ENCODE data around the gene NMNAT2.

NMNAT2 gene

DNA sequence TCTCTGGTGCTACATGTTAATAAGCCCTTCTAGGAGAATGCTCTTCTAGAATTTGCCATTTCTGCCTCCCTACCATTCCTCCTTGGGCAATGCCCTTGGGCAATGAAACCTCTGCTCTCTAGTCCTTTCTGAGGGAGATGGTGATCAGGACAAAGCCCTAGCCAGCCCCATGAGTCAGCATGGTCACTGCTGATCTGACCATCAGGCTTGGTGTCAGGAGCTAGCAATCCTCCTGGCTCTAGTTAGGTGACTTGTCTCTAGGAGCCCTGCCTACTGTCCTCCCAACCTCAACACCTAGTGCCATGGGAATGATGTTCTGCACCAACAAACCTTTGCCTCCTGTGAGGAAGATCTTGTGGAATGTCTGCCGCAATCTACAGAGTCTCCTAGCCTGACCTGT is 89.8 kb downstream of the NMNAT2 start:
- DNase-seq: no peak
- in situ Hi-C loops (cut with HindIII; ENCODE audit: low pct_ligation_motif_present, low pct_unique_long_range_greater_than_20kb, low sequenced_read_pairs): no loop called here

DNA sequence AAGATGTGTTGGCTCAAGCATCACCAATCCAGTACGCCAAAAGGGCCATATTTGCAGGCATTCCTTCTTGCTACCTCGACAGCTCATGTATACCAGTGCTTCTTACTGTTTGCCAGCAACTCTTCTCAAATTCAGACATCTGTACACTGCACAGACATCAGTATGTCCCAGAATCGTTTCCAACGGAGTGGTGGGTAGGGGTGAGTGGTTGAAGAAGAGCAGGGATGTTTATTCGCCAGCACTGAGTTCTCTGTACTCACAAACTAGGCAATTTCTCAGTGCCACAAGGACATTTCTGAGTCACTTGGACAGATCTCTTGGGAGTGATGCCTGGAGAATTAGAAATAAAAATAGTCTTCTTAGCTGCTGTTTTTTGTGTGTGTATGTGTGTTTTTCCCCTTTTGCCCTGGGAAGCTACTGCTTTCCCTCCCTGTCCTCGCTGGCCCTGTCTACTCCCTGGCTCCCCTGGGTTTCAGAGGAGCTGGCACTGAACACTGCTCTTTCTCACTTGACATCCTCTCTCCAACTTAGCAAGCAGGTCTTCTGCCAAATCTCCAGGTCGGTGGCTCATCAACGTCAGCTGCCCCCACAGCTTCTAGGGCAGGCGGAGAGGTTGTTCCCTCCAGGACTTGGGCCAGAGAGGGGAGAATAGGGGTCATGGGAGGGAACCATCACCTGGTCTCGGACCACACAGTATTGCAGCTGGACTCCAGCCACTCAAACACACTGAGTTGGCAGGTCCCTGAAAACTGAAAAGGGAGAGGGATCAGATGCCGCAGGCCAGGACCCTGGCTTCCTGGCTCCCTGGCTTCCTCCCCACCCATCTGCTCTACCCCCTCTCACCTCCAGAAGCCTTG is 90.5 kb downstream of the NMNAT2 start:
- in situ Hi-C loops (cut with HindIII; ENCODE audit: low pct_ligation_motif_present, low pct_unique_long_range_greater_than_20kb, low sequenced_read_pairs): no loop called here
- no peak for DNase-seq

DNA sequence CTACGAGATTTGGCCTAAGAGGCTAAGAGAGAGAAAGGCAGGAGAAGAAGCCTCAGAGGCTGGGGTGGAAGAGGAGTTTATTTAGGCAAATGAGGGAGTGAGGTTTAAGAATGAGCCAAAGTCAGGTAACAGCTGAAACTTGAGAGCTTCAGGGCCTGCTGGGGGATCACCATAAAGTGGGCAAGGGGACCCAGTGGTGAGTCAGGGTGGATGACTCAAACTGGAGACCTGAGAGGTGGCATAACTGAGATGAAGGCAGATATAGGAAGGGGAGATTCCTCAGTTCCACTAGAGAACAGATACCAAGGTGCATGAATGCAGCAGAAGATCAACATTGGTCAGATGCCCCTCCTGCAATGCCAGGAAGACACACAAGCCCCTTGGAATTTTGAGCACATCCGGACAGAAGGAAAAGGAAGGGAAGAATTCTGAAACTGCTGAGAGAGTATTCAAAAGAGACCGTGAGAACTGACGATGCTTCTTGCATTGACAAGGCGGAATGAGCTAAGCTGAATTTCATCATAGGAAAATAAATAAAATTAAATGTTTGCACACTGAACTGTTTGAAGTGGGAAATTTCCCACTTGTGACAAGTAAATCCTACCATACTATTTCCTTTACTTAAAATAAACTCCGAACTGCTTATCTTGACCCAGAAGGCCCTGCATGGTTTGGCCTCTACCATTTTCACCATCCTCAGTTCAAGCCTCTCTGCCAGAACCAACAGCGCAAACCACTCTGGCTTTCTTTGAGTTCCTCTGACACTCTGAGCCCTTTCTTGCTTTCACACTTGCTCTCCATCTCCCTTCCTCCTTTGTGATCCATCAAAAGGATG is 94.1 kb downstream of the NMNAT2 start:
- in situ Hi-C loops (cut with HindIII; ENCODE audit: low pct_ligation_motif_present, low pct_unique_long_range_greater_than_20kb, low sequenced_read_pairs): no loop called here
- no peak for DNase-seq

DNA sequence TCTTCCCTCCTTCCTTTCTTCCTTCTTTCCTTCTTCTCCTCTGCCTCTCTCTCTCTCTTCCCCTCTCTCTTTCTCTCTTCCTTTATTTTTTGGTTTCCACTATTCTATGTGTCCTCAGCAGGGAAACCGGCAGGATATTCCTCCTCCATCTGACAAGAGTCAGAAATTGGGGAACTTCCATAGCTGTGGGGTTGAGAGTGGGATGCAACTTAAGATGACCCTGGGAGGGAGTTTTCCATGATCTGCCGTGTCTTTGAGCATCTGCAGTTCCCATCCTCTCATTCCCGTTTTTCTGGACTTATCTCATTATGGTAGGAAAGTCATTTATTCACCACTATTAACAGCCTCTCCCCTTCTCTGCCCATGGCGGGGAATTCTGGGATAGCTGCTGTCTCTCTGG is 98.6 kb downstream of the NMNAT2 start:
- no peak for DNase-seq
- in situ Hi-C loops (cut with HindIII; ENCODE audit: low pct_ligation_motif_present, low pct_unique_long_range_greater_than_20kb, low sequenced_read_pairs): no loop called here

DNA sequence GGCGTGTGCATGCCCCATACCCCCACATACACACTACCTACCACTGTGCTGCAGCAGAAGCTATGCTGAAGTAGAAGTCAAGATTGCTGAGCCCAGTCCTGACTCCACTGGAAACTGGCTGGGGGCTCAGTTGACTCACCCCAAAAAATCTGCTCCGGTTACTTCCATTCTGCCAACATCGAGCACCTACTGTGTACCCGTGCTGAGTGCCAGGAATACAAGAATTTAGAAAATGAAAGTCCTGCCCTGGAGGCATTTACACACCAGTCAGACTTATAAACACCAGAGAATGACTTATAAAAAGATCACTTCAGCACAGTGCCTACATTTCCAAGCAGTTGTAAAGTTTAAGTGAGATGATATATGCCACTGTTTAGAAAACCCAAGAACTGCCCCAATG is 99.1 kb downstream of the NMNAT2 start:
- DNase-seq: no peak
- in situ Hi-C loops (cut with HindIII; ENCODE audit: low pct_ligation_motif_present, low pct_unique_long_range_greater_than_20kb, low sequenced_read_pairs): no loop called here

DNA sequence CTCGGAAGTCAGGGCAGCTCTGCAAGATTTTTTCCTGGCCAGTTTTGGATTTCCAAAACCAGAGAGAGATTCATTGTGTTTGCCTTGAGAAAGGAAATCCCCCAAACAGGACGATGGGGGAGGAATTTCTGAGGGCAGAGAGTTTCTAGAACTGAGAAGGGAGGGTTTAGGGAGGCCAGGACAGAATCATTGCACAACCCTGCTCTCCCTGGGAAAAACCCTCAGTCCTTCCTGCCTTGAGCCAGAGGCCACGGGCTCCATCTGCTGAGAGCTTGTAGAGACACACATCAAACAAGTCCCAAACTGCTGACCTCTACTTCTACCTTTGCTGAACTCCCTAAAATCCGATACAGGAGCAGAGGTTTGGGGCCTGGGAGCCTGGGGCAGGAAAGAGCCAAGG is 99.7 kb downstream of the NMNAT2 start:
- peak; percentile 54 for DNase-seq

DNA sequence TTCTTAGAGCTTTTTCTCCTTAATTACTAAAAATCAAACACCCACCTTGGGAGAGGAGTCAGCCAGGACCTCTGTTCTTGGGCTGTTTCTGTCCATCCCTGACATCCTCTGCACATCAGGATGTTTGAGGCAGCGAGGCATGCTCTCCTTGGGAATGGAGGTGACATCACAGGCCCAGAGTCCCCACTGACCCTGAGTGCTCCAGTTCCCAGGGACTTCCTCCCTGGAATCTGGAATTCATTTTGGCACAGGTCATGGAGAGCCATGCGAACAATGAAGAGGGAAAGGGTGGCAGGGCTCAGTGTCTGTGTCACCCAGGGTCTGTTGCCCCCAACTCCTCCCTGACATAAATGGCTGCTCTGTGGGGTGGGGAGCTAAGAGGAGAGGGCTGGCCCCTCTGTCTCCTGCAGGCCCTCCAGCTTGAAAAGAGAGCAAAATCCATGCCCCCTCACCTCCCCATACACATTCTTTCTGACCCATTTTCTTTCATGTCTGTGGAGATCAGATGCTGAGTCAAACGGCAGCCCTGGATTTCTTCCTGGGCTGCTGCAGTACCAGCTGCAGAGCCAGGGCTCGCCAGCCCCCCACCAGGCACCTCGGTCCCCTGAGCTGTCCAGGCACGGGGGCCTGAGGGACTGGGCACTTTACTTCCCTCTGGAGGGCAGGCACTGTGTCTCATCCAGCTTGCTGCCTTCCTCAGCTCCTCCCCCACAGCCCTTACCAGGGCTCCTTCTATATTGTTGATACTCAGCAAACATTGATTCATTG is 102.0 kb downstream of the NMNAT2 start:
- in situ Hi-C loops (cut with HindIII; ENCODE audit: low pct_ligation_motif_present, low pct_unique_long_range_greater_than_20kb, low sequenced_read_pairs): no loop called here
- no peak for DNase-seq

More for the DNA sequence above, 99.7 kb downstream of the NMNAT2 start:
- in situ Hi-C loops (cut with HindIII; ENCODE audit: low pct_ligation_motif_present, low pct_unique_long_range_greater_than_20kb, low sequenced_read_pairs): no loop called here

DNA sequence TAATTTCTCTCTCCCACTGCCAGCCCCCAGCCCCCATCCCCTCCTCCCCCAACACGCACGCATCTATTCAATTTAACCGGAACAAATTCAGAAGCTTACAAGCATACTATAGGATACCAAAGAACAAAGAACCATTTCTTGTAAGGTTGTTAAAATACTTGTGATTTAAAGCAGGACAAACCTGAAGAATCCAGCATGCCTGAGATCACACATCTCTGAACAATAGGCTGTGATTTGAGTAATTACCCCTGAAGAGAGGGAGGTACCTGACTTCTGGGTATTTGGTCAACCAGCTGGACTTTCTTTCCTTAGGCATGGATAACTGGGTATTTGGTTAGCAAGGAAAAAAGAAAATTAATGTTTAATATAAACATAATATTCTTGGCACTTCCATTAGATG is 105.1 kb downstream of the NMNAT2 start:
- in situ Hi-C loops (cut with HindIII; ENCODE audit: low pct_ligation_motif_present, low pct_unique_long_range_greater_than_20kb, low sequenced_read_pairs): no loop called here
- no peak for DNase-seq

DNA sequence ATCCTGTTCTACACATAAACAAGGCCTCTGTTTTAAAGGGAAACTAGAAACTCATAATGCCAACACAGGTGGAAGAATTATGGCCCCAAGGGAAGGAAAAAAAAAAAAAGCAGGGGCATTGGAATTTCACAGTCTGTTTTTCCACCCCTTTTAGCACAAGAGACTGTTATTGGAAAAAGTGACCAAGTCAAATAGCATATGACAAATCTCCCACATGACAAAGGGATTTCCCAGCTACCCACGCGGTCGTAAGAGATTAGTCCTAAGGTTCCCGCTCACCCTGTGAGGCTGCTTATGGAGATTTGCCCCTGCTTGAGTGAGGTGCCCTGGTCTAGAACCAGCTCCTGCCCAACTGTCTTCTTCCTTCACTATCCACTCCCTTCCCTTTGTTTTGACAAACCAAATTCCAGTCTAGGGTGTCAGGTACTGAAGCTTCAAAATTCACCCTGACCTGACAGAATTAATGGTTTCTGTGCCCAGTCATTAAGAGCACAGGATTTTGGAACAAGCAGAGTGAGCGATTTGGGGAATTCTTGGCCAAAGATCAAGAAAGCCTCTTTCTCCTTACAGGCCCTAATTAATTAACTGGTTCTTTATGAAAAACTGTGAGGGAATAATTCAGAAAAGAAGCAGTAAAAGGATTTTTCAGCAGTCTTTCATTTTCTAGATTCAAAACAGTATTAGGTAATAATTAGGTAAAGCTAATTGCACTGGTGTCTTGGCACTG is 107.3 kb downstream of the NMNAT2 start:
- in situ Hi-C loops (cut with HindIII; ENCODE audit: low pct_ligation_motif_present, low pct_unique_long_range_greater_than_20kb, low sequenced_read_pairs): no loop called here
- DNase-seq: no peak

DNA sequence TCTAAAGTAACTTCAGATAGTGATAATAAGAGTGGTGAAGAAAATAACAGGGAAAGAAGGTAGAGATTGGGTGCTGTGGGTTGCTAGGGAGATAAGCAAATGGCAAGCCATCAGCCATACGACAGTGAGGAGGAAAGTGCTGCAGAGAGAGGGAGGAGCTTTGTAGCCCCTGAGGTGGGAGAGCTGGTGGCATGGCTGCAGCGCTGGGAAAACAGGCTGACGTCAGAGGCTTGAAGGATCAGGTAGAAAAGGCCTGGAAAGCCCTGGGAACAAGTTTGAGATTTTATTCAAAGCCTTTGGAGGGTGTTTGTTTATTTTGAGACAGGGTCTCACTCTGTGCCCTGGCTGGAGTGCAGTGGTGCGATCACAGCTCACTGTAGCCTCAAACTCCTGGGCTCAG is 109.5 kb downstream of the NMNAT2 start:
- in situ Hi-C loops (cut with HindIII; ENCODE audit: low pct_ligation_motif_present, low pct_unique_long_range_greater_than_20kb, low sequenced_read_pairs): no loop called here
- no peak for DNase-seq

DNA sequence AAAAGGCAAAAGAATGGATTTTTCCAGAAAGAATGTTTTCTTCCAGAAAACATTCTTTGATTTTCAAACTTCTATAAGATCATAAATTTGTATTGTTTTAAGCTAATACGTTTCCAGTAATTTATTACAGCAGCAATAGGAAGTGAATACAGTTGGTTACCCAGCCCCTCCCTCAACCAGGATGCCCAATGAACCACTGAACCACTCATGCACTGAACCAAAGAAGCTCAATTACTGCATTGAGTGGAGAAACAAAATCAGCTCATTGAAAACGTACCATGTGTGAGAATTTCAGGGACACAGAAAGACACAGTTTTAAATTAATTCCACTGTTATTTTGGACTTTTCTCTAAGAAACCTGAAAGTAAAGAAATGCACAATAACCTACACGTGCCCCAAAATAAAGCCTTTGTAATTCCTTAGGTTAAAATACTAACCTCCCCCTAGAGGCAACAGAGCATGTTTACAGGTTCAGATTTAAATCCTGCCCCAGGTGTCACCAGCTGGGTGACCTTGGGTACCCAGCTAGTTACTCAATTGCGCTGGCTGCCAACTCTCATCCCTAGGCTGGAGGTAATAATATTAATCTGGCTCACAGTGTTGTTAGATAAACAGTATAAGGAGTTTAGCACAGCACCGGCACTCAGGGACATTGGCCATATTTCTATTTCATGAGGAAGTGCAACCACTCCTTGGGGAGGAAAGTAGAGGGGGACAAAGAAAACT is 111.7 kb downstream of the NMNAT2 start:
- in situ Hi-C loops (cut with HindIII; ENCODE audit: low pct_ligation_motif_present, low pct_unique_long_range_greater_than_20kb, low sequenced_read_pairs): no loop called here
- peak; percentile 17 for DNase-seq

DNA sequence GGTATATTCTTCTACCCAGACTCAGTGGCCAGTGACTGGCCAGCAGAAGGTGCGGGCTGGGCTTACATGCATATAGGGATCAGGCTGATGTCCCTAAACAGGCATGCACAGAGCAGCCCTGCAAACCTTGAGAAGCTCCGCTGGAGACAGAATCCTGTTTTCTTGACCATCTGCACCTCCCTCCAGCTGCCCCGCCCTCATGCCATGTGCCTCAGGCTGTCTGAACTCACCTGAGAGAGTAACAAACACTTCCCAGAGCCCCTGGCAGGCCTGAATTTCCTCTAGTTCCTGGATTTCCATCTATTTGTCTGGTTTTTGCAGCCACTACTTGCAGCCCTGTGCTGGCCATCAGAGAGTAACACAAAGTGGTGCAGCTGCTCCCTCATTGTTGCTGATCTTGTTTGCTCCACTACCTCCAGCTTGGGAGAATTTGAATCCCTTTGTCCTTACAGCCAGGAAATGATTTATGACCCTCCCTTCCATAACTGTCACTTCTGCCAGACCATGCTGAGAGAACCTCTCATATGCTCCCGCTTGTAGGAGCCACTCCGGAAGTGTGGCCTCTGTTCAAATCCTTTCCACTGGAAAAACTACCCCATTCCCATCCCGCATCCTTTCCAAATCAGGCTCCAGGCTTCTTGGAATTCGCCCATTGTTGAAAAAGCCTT is 113.6 kb downstream of the NMNAT2 start:
- in situ Hi-C loops (cut with HindIII; ENCODE audit: low pct_ligation_motif_present, low pct_unique_long_range_greater_than_20kb, low sequenced_read_pairs): no loop called here
- DNase-seq: no peak

DNA sequence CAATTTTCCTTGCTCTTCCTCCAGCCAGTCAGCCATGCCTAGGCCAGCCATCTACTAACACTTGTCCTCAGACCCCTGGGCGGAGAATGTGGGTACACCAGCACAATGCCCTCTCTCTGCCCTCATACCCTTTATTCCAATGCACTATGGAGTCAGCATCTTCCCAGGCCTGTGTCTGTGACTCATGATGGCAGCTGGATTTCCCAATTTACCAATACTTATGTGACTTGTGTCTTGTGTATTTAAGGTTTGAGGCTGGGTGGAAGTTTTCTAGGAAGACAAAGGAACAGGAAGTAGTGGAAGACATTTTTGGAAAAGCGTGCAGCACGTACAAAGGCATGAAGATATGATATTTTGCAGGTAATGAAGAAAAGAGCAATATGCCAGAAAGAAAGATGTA is 114.3 kb downstream of the NMNAT2 start:
- in situ Hi-C loops (cut with HindIII; ENCODE audit: low pct_ligation_motif_present, low pct_unique_long_range_greater_than_20kb, low sequenced_read_pairs): no loop called here
- DNase-seq: no peak

DNA sequence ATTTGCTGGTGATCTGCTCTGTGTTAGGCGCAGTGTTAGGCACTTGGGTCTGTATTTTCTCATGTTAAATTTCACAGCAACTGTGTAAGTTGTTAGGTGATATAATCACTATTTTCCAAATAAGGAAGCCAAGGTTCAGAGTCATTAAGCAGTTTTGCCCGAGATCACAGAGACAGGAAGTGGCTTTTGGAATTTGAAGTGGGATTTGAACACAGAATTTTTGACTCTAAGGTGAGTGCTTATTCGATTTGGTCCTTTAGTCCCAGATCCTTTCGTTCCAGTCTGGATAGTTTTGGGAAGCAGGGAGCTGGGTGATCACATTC is 114.9 kb downstream of the NMNAT2 start:
- in situ Hi-C loops (cut with HindIII; ENCODE audit: low pct_ligation_motif_present, low pct_unique_long_range_greater_than_20kb, low sequenced_read_pairs): no loop called here
- no peak for DNase-seq

DNA sequence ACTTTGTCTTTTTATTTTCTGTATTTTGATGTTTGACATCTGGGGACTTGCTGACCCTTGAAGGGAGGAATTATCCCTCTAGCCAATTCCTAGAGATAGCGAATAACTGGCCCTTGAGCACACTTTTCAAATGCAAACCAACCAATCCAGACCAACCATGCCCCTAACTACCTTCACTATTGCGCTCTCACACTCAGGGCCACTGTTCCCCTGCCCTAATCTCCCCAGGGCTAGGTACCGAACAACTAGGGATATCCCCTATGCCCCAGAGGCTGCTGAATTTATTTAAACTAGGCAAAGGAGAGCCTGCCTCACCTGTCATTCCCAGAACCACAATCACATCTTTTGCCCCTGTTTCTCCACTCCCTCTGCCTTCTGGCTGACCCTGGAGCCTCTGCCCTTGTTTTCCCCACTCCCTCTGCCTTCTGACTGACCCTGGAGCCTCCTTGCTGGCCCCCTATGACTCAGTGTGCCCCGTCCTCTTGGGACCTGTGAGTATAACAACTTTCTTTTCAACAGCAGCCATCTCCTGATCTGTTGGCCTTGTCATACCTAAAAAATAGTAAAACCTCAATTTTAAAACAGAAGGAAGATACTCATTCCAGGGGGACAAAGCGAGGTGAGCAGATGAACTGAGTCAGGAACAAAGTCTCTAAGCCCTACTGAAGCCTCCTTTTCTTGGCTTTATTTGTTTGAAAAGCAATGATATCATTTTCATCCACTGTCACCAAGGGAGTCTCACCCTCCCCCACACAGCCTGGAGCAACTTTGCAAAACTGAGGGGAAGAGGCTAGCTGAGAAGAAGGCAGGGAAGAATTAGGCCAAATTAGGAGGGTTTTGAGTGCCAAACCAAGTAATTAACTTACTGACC is 115.5 kb downstream of the NMNAT2 start:
- in situ Hi-C loops (cut with HindIII; ENCODE audit: low pct_ligation_motif_present, low pct_unique_long_range_greater_than_20kb, low sequenced_read_pairs): no loop called here
- DNase-seq: no peak

DNA sequence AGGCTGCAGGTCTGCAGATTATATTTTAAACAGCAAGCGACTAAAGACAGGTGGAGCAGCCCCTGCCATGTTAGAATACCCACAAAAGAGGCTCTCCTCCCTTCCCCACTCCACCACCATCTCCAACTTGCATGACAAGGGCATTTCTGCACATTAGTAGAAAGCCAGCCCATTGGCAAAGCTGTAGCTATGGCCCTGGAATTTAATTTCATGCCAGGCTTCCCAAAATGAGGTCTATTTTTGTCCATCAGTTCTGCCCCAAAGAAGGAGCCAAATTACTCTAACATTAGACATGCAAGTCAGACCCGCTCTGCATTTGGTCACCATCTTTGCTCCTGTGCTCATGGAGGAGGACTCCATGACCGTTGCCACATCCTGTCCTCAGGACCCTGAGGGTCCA is 116.9 kb downstream of the NMNAT2 start:
- in situ Hi-C loops (cut with HindIII; ENCODE audit: low pct_ligation_motif_present, low pct_unique_long_range_greater_than_20kb, low sequenced_read_pairs): no loop called here
- no peak for DNase-seq

DNA sequence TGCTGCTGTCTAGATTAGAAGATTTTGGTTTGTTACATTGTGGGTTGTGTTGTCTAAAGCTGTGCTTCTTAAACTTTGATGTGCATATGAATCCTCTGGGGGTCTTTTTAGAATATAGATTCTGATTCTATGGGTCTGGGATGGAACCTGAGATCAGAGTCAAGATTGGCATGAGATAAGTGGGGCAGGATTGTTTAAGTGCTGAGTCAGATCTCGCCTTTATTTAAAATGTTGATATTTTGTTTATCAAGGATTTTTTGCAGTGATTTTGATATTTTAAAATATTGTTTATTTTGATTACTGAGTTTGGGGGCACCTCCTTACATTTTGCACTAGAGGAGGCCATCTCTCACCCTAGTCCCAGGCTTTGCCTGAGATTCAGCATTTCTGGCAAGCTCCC is 117.4 kb downstream of the NMNAT2 start:
- no peak for DNase-seq
- in situ Hi-C loops (cut with HindIII; ENCODE audit: low pct_ligation_motif_present, low pct_unique_long_range_greater_than_20kb, low sequenced_read_pairs): no loop called here
